Pulmonary artery endothelial cell (primary cell): ENCODE results near the gene ATP13A3. TPM values are rescaled to one million over a fixed set of nuclear protein-coding genes. Genes with fewer than 3 reads are reported as not detected.

Experiments used
- DNase-seq: peaks from one replicate; pipeline ENCODE4 v3.0.0-alpha.2; 2011; ENCODE audit warnings: low read depth, low spot score
- total RNA-seq: library from RNA; depleted of rRNA; stranded (reverse); fragments of >200 nt; gene quantifications from 2 replicates; pipeline ENCODE4 v1.2.3, GENCODE V29; 2014

ATP13A3 gene
- total RNA-seq, 1 donor from 2014 or later: 198 TPM

DNA sequence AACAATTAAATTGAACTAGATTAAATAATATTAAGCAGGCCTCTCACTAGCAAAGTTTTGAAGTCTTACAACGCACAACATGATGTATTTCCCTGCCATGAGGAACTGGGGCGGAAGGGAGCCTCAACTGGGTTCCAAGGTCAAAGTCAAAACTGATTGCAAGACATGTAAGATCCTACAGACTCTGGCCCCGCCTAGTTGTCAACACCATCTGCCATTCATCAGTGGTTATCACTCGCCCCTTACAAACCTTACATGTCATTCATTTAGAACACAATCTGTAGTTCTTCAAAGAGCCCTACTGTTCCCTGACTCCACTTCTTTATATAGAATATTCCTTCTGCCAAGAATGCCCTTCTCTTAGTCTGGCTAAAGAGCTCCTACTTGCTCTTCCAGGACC is 10.0 kb downstream of the ATP13A3 start:
- DNase-seq: no peak

DNA sequence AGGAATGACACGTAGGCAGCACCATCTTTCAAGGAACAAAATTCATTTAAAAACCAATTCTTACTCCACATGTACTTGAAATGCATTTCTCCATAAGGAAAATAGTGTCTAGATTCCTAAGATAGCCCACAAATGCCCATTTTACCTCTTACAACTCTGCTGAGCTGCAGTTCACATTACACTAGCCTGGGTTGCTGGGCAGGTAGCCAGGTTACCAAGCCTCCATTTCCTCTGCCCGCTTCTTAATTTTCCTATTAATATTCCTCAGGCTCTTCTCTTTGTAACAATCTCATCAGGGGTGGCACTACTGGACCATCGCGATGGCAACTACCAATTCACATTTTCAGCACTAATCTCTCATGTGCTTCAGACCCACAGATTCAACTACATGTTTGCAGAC is 10.8 kb downstream of the ATP13A3 start:
- DNase-seq: no peak

- DNase-seq: no peak
These were observed 11.5 kb downstream of the ATP13A3 start for GRCh38 chr3:194475138-194475932.

- DNase-seq: no peak
These were observed 12.1 kb downstream of the ATP13A3 start for GRCh38 chr3:194474675-194475074.

- DNase-seq: peak; percentile 53
These were observed 14.4 kb downstream of the ATP13A3 start for GRCh38 chr3:194472290-194472920.

DNA sequence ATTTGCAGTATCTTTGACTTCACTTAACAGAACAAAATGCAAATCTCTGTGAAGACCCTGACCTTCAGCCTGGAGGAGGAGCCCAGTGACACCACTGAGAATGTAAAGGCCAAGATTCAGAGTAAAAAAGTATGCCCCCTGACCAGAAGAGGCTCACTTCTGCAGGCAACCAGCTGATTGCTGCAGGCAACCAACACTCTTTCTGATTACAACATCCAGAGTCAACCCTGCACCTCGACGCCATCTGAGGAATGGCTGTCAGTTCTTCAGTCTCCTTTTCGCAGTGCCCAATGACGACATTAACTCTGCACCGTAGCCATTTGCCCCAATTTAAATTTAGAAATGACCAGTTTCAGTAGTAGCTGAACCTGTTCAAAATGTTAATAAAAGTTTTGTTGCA is 14.9 kb downstream of the ATP13A3 start:
- no peak for DNase-seq

DNA sequence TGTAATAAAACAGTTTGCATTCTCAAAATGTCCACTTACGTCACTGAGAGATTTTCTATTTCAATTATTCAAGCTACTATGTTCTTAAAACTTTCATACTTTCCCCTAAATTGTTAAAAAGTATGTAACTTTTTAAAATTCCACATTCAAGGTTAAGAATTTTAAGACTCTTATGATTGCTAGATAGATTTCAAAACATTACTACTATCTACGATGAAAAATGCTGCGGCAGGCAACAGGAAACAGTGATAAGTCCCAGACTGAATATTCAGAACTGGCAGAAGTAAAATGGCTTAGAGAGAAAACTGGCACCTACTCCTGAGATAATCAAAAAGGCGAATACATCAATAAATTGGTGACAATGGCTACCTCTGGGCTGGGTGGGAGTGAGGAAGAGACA is 16.2 kb downstream of the ATP13A3 start:
- no peak for DNase-seq

DNA sequence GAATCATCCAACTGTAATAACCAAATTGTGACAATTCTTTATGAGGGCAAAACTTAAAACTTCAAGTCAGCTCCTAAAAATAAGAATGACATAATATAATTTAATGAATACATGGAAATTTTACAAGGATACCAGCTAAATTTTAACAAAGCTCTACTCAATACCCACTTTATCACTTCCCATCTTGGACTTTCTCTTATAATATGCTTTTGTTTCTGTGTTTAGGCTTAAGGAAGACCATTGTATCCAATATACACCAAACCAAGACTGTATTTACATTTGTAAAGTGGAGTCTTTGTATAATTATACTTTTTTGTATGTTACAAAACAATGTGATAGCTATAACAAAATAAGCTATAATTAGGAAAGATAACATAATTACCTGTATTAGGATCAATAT is 16.8 kb downstream of the ATP13A3 start:
- no peak for DNase-seq

DNA sequence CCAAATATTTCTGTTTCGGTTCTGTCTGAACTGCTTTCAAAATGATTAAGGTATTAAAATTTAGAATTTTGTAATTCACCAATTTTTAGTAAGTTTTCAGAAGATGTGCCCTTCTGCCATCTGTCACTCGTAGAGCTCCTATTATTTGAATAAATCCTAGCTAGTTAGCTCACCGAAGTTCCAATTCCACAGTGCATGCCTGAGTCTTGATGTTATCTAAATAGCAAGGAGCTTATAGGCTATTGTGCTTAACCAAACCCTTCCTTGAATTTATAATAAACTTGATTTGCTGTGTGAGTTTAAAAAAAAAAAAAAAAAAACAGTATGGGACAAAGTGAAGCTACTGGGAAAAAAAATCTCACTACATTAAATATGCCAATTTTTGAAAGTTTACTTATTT is 18.7 kb downstream of the ATP13A3 start:
- DNase-seq: no peak

DNA sequence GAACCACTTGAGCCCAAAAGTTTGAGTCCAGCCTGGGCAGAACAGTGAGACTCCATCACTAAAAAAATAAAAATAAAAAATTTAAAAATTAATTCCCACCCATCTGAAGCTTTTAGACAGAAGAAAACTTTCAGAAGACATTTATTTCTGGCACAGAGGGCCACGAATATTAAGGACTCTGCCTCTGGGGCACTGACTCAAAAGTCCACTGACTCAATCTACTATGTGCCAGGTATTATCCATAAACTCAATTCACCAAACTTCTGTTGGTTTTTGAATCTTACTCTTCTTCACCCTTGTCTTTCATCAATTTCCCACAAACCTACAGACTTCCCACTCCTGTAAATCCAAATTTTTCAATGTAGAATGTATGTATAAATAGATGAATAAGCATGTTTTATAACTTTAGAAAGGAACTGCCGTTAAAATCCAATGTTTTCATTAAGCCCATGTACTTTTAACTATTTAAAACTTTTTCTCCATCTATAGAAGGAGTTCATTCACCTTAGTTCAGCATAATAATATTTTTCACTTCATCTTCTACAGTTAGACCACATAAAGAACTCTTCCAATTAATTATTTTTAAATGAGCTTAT is 19.9 kb downstream of the ATP13A3 start:
- DNase-seq: no peak

DNA sequence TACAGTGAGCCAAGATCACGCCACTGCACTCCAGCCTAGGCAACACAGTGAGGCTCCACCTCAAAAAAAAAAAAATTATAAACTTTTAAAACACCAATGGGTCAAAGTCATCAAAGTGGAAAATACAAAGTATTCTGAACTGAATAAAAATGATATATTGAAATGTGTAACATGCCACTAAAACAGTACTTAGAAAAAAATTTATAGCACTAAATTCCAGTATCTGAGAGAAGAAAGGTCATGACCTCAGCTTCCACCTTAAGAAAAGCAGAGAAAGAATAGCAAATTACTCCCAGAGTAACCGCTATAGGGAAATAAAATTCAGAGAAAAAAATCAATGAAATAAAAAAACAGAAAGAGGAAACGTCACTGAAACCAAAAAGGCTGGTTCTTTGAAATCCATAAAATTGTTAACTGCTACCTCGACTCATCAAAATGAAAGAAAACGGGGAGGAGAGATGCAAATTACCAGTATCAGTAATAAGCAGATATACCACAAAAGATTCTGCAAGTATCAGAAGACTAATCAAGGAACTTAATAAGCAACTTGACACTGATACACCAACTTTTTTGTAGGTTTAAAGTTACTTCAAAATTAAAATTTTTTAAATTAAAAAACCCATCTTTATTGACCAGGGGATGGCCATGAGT is 20.8 kb downstream of the ATP13A3 start:
- DNase-seq: no peak

- no peak for DNase-seq
These were observed 21.6 kb downstream of the ATP13A3 start for GRCh38 chr3:194465246-194465645.

- DNase-seq: no peak
These were observed 22.1 kb downstream of the ATP13A3 start for GRCh38 chr3:194464692-194465091.

- no peak for DNase-seq
These were observed 23.9 kb downstream of the ATP13A3 start for GRCh38 chr3:194462936-194463335.

DNA sequence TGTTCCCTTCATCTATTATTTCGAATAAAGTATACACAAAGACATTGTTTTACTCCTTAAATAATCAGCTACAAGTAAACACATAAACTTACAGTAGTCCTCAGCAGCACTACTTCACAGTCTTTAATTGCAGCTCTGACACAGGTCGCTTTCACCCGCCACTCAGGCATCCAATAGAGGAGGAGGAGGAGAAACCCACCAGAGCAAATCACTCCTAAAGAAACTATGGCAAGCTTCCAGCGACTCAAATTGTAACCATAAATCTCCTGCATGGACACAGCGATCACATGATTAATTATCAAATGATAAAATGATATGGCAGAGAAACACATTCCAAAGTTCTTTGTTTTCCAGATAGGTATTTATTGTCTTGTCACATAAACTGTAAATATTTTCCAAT is 26.2 kb downstream of the ATP13A3 start:
- DNase-seq: no peak

DNA sequence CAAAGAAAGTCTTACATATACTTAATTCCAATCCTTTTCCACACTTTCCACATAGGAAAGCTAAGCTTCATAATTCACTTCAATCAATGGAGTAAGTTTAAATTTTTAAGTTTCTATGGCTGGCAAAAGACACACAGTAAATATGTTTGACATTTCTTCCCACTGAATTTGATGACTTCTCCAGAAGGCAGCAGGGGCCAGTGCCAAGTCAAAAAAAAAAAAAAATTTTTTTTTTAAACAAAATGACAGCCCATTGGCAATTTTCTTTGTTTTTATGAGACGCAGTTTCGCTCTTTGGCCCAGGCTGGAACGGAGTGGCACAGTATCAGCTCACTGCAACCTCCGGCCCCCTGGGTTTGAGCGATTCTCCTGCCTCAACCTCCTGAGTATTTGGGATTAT is 28.7 kb downstream of the ATP13A3 start:
- no peak for DNase-seq

DNA sequence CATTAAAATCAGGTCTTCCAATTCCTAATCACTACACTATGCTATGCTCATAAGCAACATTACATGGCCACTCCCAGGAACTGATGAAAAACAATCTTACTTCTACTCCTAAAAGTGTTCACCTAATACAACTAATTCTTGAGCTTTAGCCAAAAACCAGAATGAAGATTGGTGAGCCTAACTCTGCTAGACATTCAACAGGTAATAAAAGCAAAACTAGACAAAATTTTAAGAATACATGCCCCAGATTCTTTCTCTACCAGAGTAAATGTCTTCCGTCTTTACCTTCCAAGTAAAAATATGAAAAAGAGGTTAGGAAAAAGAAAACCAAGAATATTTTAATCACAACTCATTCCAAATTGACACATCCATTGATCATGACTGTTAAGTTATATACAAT is 31.3 kb downstream of the ATP13A3 start:
- no peak for DNase-seq

- DNase-seq: no peak
These were observed 36.5 kb downstream of the ATP13A3 start for GRCh38 chr3:194450341-194450740.

DNA sequence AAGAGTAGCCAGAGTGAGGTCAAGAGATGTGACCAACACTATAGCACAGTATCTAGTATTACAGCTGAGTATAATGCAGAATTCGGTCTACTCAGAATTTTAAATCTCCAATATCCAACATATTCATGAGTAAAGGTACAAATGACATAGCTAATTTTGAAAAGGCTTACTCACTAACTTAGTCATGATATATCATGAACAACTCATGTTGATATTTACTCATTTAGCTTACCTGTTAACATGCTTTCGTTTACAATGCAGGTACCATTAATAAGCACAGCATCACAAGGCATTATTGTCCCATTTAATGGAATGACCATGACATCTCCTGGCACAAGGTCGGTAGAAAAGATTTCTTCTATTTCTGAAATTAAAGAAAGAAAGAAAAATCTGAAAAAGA is 36.9 kb downstream of the ATP13A3 start:
- no peak for DNase-seq

DNA sequence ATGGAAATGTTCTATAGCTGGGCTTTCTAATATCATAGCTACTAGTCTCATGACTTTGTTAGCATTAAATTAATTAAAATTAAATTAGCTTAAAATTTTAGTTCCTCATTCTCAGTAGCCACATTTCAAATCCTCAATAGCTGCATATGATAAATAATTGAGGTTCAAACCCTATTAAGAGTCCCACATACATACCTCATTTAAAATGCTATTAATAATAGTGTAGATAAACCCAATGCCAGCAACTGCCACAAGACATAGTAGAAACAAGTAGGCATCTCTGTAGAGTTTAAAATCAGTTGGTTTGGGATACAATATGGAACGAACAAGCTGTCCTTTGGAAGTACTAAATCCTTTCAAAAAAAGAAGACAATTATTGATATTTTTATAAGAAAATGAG is 39.1 kb downstream of the ATP13A3 start:
- DNase-seq: no peak

DNA sequence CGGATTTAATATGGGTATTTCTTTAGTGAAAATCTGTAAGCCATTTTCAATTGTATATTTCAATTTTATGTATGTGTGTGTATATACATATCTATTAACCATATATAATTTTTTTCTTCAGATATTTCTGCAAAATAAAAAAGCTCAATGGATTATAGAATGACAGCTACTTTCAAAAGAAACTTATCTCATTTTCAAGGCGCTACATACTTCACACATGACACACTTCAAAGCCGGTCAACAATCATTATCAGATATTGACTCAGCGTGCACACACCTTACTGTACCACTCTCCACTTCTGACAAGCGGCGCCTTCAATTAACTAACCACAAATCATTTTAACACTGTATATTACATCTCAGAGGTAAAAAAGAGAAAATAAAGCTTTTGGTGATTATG is 39.6 kb downstream of the ATP13A3 start:
- DNase-seq: no peak

DNA sequence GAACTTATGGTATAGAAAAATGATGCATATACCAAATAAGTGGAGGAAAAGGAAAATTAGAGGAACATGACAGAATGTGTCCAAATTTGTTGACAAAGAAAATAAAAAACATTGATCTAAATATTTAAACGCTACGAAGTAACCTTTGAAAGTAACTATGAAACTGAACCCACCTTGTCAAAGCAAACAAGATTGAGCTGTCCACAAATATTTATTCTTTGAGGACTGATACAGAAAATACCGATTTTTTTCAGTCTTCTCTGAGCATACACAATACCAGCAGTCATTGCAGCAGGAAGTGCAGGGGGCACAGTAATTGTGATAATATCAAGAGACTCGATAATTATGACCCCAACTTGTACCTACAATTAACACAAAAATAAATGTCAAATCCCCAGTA is 40.0 kb downstream of the ATP13A3 start:
- DNase-seq: no peak
